Parathyroid adenoma (tissue), 2 donors: ENCODE results near the gene SPON1.

Experiments used
- H2AFZ ChIP-seq: fragments of 300-600 bp; sonication (generic); one replicate; pipeline ENCODE4 v1.7.0; 2017; ENCODE audit warnings: antibody characterized with exemption, mild to moderate bottlenecking
- H3K27ac ChIP-seq: fragments of 300-600 bp; sonication (generic); one replicate; pipeline ENCODE4 v1.7.0; 2017
- H3K27me3 ChIP-seq: fragments of 300-600 bp; sonication (generic); one replicate; pipeline ENCODE4 v1.7.0; 2017; ENCODE audit warnings: low read length; ENCODE audit not compliant: control insufficient read depth, insufficient read depth
- H3K36me3 ChIP-seq: fragments of 300-600 bp; sonication (generic); one replicate; pipeline ENCODE4 v1.7.0; 2017; ENCODE audit warnings: low read length; ENCODE audit not compliant: control insufficient read depth, insufficient read depth
- H3K4me1 ChIP-seq: fragments of 300-600 bp; sonication (generic); one replicate; pipeline ENCODE4 v1.7.0; 2017; ENCODE audit warnings: control low read depth
- H3K4me2 ChIP-seq: fragments of 300-600 bp; sonication (generic); one replicate; pipeline ENCODE4 v1.7.0; 2017; ENCODE audit warnings: low read length
- H3K4me3 ChIP-seq: fragments of 300-600 bp; sonication (generic); one replicate; pipeline ENCODE4 v1.7.0; 2017; ENCODE audit warnings: low read depth, low read length
- H3K79me2 ChIP-seq: fragments of 300-600 bp; sonication (generic); one replicate; pipeline ENCODE4 v1.7.0; 2017; ENCODE audit warnings: control low read depth
- H3K9ac ChIP-seq: fragments of 300-600 bp; sonication (generic); one replicate; pipeline ENCODE4 v1.7.0; 2017; ENCODE audit warnings: mild to moderate bottlenecking
- H3K9me3 ChIP-seq: fragments of 300-600 bp; sonication (generic); one replicate; pipeline ENCODE4 v1.7.0; 2017; ENCODE audit warnings: low read length; ENCODE audit not compliant: control insufficient read depth
- TF ChIP-seq, protein P1 (sequence below): fragments of 300-600 bp; sonication (generic); IDR thresholded peaks from one replicate; pipeline ENCODE4 v1.7.0; 2017; ENCODE audit warnings: antibody characterized with exemption, mild to moderate bottlenecking
- donor health status: primary hyperparathyroidism.

Gene SPON1

GRCh38 chr11:14073849-14074476 lies 111.4 kb downstream of the SPON1 start:
- H2AFZ ChIP-seq, result no peak overlapping the region
- H3K4me2 ChIP-seq, result no peak overlapping the region
- no peaks in the 10 kb centered on the region for H3K9me3 ChIP-seq
- no peak overlapping the region for H3K27ac ChIP-seq
- no peaks in the 10 kb centered on the region for H3K36me3 ChIP-seq
- TF ChIP-seq, protein P1, sequence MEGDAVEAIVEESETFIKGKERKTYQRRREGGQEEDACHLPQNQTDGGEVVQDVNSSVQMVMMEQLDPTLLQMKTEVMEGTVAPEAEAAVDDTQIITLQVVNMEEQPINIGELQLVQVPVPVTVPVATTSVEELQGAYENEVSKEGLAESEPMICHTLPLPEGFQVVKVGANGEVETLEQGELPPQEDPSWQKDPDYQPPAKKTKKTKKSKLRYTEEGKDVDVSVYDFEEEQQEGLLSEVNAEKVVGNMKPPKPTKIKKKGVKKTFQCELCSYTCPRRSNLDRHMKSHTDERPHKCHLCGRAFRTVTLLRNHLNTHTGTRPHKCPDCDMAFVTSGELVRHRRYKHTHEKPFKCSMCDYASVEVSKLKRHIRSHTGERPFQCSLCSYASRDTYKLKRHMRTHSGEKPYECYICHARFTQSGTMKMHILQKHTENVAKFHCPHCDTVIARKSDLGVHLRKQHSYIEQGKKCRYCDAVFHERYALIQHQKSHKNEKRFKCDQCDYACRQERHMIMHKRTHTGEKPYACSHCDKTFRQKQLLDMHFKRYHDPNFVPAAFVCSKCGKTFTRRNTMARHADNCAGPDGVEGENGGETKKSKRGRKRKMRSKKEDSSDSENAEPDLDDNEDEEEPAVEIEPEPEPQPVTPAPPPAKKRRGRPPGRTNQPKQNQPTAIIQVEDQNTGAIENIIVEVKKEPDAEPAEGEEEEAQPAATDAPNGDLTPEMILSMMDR, result no peak
- no peak overlapping the region for H3K9ac ChIP-seq
- H3K4me3 ChIP-seq, result no peak overlapping the region
- no peaks in the 10 kb centered on the region for H3K4me1 ChIP-seq
- no peaks in the 10 kb centered on the region for H3K79me2 ChIP-seq
- H3K27me3 ChIP-seq, result no peaks in the 10 kb centered on the region

DNA sequence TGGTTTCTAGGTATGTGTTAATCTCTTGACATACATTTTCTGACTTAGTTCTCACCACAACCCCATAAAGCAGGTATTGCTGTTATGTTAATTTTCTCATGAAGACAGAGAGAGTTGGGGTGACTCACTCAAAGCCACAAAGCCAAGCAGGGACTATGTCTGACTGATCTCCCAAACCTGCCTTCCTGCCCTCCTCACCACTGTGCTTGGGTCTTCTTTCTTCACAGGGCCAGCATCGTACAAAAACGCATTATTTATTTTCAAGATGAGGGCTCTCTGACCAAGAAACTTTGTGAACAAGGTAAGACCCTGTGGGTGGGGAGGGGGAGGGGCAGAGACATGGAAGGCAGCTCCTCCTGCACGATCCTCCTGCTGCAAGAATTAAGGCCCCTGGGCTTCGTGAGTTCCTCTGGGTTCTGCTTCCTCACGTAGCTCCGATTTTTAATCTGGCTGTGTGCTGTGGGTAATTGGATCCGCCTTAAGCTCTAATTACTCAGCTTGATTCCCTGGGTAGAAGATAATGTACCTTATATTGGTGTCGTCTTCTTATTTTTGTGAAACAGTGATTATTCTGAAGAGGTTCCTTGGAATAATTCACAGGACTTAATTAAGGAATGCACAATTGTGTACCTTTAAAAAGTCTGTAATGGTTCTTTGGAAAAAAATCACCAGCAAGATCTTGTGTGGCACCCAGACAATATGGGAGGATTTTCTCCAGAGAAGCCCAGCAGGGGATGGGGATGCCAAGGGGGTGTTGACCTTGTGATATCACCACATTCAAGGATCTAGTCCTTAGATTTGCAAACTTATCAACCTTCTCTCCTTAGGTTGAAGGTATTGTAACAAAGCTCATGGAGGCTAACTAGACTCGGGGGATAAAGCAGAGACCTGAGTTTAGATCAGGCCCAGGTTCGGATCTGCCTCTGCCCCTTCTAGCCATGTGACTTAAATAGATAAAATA lies 112.9 kb downstream of the SPON1 start:
- H3K9me3 ChIP-seq, result no peaks in the 10 kb centered on the region
- no peak overlapping the region for H2AFZ ChIP-seq
- H3K4me3 ChIP-seq, result no peak overlapping the region
- H3K36me3 ChIP-seq, result no peaks in the 10 kb centered on the region
- no peak overlapping the region for H3K9ac ChIP-seq
- no peaks in the 10 kb centered on the region for H3K4me1 ChIP-seq
- no peak overlapping the region for H3K27ac ChIP-seq
- TF ChIP-seq, protein P1, result no peak
- H3K27me3 ChIP-seq, result no peaks in the 10 kb centered on the region
- H3K79me2 ChIP-seq, result no peaks in the 10 kb centered on the region
- H3K4me2 ChIP-seq, result no peak overlapping the region

DNA sequence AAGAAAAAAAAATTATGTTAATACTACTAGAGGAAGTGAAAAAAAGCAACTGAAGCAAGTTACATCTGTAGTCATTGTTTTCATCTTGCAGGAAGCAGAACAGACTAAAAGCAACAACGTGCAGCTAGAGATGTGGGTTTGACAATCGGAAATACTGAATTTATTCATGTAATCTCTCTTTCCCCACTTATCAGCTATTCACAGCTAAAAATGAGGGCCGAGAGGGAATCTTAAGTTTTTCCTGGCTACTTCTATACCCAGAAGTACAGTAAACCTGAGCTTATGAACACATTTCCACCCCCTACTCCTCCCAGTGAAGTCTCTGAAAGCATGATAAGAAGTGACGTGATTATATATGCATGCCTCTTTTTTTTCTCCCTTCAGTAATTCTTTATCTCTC lies 116.5 kb downstream of the SPON1 start:
- Histone ChIP-seq H3K79me2 (no peaks in the 10 kb centered on the region), H3K36me3 (no peaks in the 10 kb centered on the region), H3K9me3 (no peaks in the 10 kb centered on the region), H3K27me3 (no peaks in the 10 kb centered on the region), H3K4me2 (no peak overlapping the region), H2AFZ (no peak overlapping the region), H3K9ac (no peak overlapping the region), H3K4me1 (no peaks in the 10 kb centered on the region), H3K4me3 (no peak overlapping the region), H3K27ac (no peak overlapping the region)
- TF ChIP-seq, protein P1, result no peak

- H3K27me3 ChIP-seq, result no peaks in the 10 kb centered on the region
- H3K27ac ChIP-seq, result no peak overlapping the region
- no peaks in the 10 kb centered on the region for H3K36me3 ChIP-seq
- H3K4me1 ChIP-seq, result no peaks in the 10 kb centered on the region
- no peak overlapping the region for H3K4me2 ChIP-seq
- no peaks in the 10 kb centered on the region for H3K9me3 ChIP-seq
- H3K79me2 ChIP-seq, result no peaks in the 10 kb centered on the region
- H3K9ac ChIP-seq, result no peak overlapping the region
- TF ChIP-seq, protein P1, result no peak
- H2AFZ ChIP-seq, result no peak overlapping the region
- H3K4me3 ChIP-seq, result no peak overlapping the region
Measured at GRCh38 chr11:14079797-14080196, 117.3 kb downstream of the SPON1 start.
